ENCODE results near the gene HMSD.

DNA sequence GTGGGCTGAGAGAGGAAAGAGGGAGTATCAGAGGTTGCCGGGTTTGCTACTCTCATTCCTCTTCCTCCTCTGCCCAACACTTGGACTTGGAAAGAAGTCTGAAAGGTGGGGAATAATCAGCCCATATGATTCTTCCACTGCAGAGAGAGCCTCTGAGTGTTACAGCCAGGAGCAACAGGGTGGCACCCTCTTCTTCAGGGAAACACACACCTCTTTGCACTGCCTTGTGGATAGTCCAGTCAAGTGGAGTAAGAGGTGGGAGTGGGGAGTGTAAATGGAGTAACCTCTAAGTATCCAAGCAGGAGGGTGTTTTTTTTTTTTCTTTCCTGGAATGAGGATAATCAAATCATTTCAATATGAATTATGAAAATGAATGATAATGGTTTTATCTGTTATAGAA is 11.8 kb downstream of the HMSD start:
- TF ChIP-seq, protein P1, sequence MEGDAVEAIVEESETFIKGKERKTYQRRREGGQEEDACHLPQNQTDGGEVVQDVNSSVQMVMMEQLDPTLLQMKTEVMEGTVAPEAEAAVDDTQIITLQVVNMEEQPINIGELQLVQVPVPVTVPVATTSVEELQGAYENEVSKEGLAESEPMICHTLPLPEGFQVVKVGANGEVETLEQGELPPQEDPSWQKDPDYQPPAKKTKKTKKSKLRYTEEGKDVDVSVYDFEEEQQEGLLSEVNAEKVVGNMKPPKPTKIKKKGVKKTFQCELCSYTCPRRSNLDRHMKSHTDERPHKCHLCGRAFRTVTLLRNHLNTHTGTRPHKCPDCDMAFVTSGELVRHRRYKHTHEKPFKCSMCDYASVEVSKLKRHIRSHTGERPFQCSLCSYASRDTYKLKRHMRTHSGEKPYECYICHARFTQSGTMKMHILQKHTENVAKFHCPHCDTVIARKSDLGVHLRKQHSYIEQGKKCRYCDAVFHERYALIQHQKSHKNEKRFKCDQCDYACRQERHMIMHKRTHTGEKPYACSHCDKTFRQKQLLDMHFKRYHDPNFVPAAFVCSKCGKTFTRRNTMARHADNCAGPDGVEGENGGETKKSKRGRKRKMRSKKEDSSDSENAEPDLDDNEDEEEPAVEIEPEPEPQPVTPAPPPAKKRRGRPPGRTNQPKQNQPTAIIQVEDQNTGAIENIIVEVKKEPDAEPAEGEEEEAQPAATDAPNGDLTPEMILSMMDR (IDR thresholded peaks at IDR 0.05; ENCODE audit: poor library complexity) = no peak
- TF ChIP-seq EZH2 (IDR thresholded peaks at IDR 0.05; ENCODE audit: borderline replicate concordance) = no peak

All from hepatocyte (in vitro differentiated cells).